ENCODE results near the gene RXRG. TPM values are rescaled to one million over a fixed set of nuclear protein-coding genes. Genes with fewer than 3 reads are reported as not detected.

The RXRG gene
- total RNA-seq, 4 donors from 2014 or later, result 0.17 to 1.5 TPM; not detected in 2

- no peak for TF ChIP-seq CTCF (IDR thresholded peaks at IDR 0.05; ENCODE audit: low read depth)
Observed at GRCh38 chr1:165355977-165356811, 88.7 kb downstream of the RXRG start, which contains the start of gene LMX1A. LMX1A (minus strand) TSS chr1:165356715; CDS start chr1:165355559, 1,156 bp downstream.

GRCh38 chr1:165355139-165355976, 89.6 kb downstream of the RXRG start:
- no peak for TF ChIP-seq CTCF (IDR thresholded peaks at IDR 0.05; ENCODE audit: low read depth)

- TF ChIP-seq CTCF (IDR thresholded peaks at IDR 0.05; ENCODE audit: low read depth), result no peak
Observed at GRCh38 chr1:165354739-165355138, 90.2 kb downstream of the RXRG start.

- no peak for TF ChIP-seq CTCF (IDR thresholded peaks at IDR 0.05; ENCODE audit: low read depth)
Observed at GRCh38 chr1:165353731-165354671, 90.9 kb downstream of the RXRG start.

- TF ChIP-seq CTCF (IDR thresholded peaks at IDR 0.05; ENCODE audit: low read depth), result no peak
Observed at GRCh38 chr1:165352442-165353293, 92.3 kb downstream of the RXRG start.

- TF ChIP-seq CTCF (IDR thresholded peaks at IDR 0.05; ENCODE audit: low read depth), result no peak
Observed at GRCh38 chr1:165351863-165352441, 93.0 kb downstream of the RXRG start.
